AML-193 (cell line): ENCODE data around the gene MUC2.

Experiments used
- DNase-seq, 2 experiments: peaks; one replicate each; lab custom pipeline; 2025; lab: John Stamatoyannopoulos, UW

The MUC2 gene

GRCh38 chr11:1051356-1052132, 23.1 kb upstream of the MUC2 start:
- no peak for DNase-seq

- no peak for DNase-seq
Measured at GRCh38 chr11:1052133-1053011, 22.3 kb upstream of the MUC2 start.

- no peak for DNase-seq
Measured at GRCh38 chr11:1053121-1053901, 21.4 kb upstream of the MUC2 start.

- no peak for DNase-seq
Measured at GRCh38 chr11:1054143-1055108, 20.2 kb upstream of the MUC2 start.

- DNase-seq: no peak
Measured at GRCh38 chr11:1055109-1055703, 19.5 kb upstream of the MUC2 start.

- DNase-seq: no peak
Measured at GRCh38 chr11:1055990-1056771, 18.5 kb upstream of the MUC2 start.

- no peak for DNase-seq
Measured at GRCh38 chr11:1057806-1058205, 16.9 kb upstream of the MUC2 start.

GRCh38 chr11:1059759-1060158, 14.9 kb upstream of the MUC2 start:
- no peak for DNase-seq

GRCh38 chr11:1060410-1060809, 14.3 kb upstream of the MUC2 start:
- DNase-seq: no peak

- DNase-seq: no peak
Measured at GRCh38 chr11:1060852-1061616, 13.6 kb upstream of the MUC2 start.

- no peak for DNase-seq
Measured at GRCh38 chr11:1062075-1062820, 12.4 kb upstream of the MUC2 start.

GRCh38 chr11:1064167-1064566, 10.5 kb upstream of the MUC2 start:
- DNase-seq: no peak

GRCh38 chr11:1067812-1068496, 6.7 kb upstream of the MUC2 start:
- no peak for DNase-seq

GRCh38 chr11:1069740-1070139, 4.9 kb upstream of the MUC2 start:
- no peak for DNase-seq

GRCh38 chr11:1070594-1071462, 3.8 kb upstream of the MUC2 start:
- no peak for DNase-seq

- DNase-seq: no peak
Measured at GRCh38 chr11:1071571-1072115, 3.0 kb upstream of the MUC2 start.
